ENCODE measurements around the gene LINC01488. TPM values are rescaled to one million over a fixed set of nuclear protein-coding genes. Genes with fewer than 3 reads are reported as not detected.

The LINC01488 gene
- total RNA-seq, 2 donors from 2014 or later = not detected

DNA sequence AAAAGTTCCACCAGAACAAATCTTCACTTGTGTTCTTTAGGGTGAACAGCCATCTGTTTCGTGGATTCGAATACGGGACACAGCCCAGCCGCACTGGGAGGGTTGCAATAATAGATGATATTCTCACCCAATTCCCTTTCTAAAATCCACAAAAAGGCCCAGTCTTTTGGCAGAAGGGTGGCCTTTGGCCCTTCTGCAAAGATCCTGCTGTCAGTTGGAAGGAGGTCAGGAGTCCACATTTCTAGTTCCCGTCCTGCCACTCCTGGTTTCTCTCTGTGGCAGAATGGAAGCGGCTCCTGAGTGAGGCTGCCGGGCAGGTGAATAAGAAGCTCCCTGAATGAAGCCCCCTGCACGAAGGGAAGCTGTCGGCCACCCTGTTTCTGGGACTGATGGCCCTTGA, 11.2 kb upstream of the LINC01488 start:
- no peaks in the 10 kb centered on the region for H3K36me3 ChIP-seq
- H3K27me3 ChIP-seq (replicated peaks; ENCODE audit: insufficient read depth) = no peaks in the 10 kb centered on the region
- TF ChIP-seq, protein P1, sequence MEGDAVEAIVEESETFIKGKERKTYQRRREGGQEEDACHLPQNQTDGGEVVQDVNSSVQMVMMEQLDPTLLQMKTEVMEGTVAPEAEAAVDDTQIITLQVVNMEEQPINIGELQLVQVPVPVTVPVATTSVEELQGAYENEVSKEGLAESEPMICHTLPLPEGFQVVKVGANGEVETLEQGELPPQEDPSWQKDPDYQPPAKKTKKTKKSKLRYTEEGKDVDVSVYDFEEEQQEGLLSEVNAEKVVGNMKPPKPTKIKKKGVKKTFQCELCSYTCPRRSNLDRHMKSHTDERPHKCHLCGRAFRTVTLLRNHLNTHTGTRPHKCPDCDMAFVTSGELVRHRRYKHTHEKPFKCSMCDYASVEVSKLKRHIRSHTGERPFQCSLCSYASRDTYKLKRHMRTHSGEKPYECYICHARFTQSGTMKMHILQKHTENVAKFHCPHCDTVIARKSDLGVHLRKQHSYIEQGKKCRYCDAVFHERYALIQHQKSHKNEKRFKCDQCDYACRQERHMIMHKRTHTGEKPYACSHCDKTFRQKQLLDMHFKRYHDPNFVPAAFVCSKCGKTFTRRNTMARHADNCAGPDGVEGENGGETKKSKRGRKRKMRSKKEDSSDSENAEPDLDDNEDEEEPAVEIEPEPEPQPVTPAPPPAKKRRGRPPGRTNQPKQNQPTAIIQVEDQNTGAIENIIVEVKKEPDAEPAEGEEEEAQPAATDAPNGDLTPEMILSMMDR (IDR thresholded peaks at IDR 0.05) = no peak
- no peak overlapping the region for H3K4me3 ChIP-seq
- H3K27ac ChIP-seq = no peak overlapping the region
- peaks cover 5% of the 10 kb centered on the region for H3K9me3 ChIP-seq
- DNase-seq (ENCODE audit: low spot score) (no peak), ATAC-seq (ENCODE audit: insufficient number of reproducible peaks, low FRiP score, low read depth) (no peak)
- no peaks in the 10 kb centered on the region for H3K4me1 ChIP-seq (ENCODE audit: control insufficient read depth in 1 of 2, low read depth in 2 of 2)

DNA sequence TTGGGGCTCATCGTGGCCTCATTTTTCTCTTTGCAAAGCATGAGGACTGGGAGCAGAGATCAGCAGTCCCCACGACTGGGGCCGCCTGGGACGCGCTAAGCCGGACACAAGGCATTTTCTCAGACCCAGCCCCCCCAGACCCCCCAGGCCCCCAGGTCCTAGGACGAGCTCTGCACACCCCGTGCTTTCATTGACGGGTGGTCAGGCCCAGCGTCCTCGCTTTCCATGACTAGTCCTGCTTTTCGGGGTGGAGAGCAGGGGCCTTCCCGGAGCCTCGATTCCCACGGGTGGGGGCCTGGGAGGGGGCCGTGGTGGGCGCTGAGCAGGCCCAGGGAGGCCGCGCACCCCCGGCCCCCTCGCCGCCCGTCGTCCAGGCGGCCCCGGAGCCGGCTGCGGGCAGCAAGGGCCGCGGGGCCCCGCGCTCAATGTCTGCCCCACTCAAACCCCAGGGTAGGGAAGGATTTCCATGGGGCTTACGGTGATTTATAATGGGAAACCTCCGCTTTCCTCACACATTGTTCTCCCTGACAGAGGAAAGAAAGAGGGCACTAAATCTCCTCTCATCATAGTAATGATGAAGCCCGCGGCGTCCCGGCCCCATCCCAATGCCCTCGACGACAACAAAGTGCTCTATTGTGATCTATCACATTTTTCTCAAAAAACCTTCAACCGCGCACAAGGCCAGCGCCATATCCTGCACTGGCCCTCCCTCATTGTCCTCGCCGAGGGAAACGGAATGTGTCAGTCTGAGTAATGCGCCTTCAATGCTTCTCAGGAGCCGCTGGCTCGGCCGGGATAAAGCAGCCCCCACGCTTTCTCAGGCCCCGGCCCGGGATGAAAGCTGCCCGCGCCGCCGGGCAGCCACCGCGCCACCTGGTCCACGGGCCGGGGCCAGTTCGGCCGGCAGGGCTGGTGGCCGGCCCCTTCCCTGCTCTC, 10.4 kb upstream of the LINC01488 start:
- ATAC-seq (ENCODE audit: insufficient number of reproducible peaks, low FRiP score, low read depth) = no peak
- Histone ChIP-seq H3K4me3 (no peak overlapping the region), H3K36me3 (no peaks in the 10 kb centered on the region), H3K27me3 (replicated peaks; ENCODE audit: insufficient read depth) (no peaks in the 10 kb centered on the region), H3K9me3 (peaks cover 5% of the 10 kb centered on the region), H3K4me1 (ENCODE audit: control insufficient read depth in 1 of 2, low read depth in 2 of 2) (no peaks in the 10 kb centered on the region), H3K27ac (no peak overlapping the region)
- DNase-seq (ENCODE audit: low spot score) = no peak
- TF ChIP-seq, protein P1 (IDR thresholded peaks at IDR 0.05) = no peak

DNA sequence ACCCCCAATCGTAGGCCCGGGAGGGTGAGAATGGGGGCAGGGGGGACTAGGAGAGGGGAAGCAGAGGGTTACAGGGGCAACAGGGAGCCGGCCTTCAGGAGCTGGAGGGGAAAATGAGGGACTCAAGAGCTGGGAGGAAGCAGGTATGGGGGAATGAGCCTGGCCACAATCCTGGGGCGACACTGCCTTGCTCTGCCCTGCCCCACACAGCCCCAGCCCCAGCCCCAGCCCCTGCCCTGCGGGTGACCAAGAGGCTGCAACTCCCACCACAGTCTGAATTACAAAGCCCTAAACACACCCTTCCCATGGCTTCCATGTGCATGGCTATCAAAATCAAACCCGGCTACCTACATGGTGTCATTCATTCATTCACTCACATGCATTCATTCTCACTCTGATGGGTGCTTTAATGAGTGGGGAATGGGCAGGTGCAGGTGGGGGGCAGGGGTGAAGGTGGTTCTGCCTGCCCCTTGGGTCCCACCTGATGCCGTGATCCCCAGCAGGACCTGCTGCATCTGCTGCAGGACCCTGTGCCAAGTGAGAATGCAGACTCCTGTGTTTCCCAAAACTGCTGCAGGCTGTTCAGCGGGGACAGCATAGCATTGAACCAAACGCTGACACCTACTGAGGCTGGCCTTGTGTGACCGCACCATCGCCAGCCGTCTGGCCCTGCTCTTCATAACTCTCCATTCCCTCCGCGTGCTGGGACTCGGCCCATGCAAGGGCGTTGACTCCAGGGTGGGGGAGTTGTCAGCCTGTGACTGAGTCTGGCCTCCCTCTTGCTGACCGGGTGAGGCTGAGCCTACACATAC, 9.5 kb upstream of the LINC01488 start:
- DNase-seq (ENCODE audit: low spot score) (no peak), ATAC-seq (ENCODE audit: insufficient number of reproducible peaks, low FRiP score, low read depth) (no peak)
- Histone ChIP-seq H3K27ac (no peak overlapping the region), H3K36me3 (no peaks in the 10 kb centered on the region), H3K4me3 (no peak overlapping the region), H3K9me3 (peaks cover 5% of the 10 kb centered on the region), H3K4me1 (ENCODE audit: control insufficient read depth in 1 of 2, low read depth in 2 of 2) (no peaks in the 10 kb centered on the region), H3K27me3 (replicated peaks; ENCODE audit: insufficient read depth) (no peaks in the 10 kb centered on the region)
- TF ChIP-seq, protein P1 (IDR thresholded peaks at IDR 0.05) = no peak

DNA sequence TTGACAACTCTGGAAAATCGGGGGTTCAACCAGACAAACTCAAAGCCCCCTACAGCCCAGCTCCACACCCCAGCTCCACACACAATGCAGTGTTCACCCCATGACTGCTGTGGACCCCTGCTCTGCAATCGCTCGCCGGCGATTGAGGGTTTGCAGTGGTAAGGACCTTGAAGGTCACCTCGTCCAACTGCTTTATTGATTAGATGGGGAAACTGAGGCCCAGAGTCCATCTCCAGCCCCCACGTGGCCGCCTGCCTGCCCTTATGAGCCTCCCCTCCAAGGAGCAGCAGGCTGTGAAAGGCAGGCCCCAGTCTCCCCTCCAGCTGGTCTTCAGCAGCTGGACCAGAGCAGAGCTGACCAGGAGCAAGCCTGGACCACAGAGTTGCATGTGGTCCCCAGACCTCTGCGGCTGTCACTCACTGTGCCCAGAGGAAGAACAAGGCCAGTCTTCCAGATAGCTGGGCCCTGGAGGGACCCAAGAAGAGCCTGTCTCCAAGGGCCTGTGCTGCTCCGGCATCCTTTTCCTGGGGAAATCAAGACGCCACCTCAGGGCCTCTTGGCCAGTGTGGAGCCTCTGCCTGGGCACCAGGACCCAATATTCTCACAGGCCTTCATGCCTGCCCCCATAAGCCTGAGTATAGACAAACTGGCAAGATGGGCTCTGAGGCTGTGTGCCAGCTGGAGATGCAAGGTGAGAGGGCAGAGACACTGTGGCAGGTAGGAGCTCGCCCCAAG, 8.8 kb upstream of the LINC01488 start:
- Histone ChIP-seq H3K36me3 (no peaks in the 10 kb centered on the region), H3K9me3 (peaks cover 5% of the 10 kb centered on the region), H3K27ac (no peak overlapping the region), H3K27me3 (replicated peaks; ENCODE audit: insufficient read depth) (no peaks in the 10 kb centered on the region), H3K4me1 (ENCODE audit: control insufficient read depth in 1 of 2, low read depth in 2 of 2) (no peaks in the 10 kb centered on the region), H3K4me3 (no peak overlapping the region)
- DNase-seq (ENCODE audit: low spot score) (no peak), ATAC-seq (ENCODE audit: insufficient number of reproducible peaks, low FRiP score, low read depth) (no peak)
- TF ChIP-seq, protein P1 (IDR thresholded peaks at IDR 0.05) = no peak
